Activated naive CD4-positive, alpha-beta T cell treated with anti-CD3 and anti-CD28 coated beads, Interleukin-2, amount 50 U/mL, for 16 hours (primary cell): Measurements from ENCODE around the gene CTNNA3.
"Not testable (repeated sequence)": the region's sequence is repeated elsewhere in the genome, so short reads cannot be mapped to it uniquely, and the experiment has no call there.

Experiments used
- DNase-seq: peaks from one replicate; pipeline ENCODE4 v3.0.0-alpha.2; 2020

The CTNNA3 gene

DNA sequence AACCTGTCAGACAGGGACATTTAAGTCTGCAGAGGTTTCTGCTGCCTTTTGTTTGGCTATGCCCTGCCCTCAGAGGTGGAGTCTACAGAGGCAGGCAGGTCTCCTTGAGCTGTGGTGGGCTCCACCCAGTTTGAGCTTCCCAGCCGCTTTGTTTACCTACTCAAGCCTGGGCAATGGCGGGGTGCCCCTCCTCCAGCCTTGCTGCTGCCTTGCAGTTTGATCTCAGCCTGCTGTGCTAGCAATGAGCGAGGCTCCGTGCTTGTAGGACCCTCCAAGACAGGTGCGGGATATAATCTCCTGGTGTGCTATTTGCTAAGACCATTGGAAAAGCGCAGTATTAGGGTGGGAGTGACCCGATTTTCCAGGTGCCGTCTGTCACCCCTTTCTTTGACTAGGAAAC, 1360.2 kb downstream of the CTNNA3 start:
- DNase-seq, result not testable (repeated sequence)

DNA sequence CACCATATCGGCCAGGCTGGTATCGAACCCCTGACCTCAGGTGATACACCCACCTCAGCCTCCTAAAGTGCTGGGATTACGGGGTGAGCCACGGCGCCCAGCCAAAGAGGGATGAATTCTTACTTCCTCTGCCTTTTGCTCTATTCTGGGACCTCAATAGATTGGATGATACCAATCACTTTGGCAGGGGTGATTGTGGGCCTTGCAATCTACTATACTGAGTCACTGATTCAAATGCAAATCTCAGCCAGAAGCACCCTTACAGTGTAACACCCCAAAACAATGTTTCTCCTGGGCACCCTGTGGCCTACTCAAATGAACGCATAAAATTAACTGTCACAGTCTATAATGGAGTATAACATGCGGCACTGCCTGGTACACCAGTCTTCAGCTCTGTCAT, 1366.8 kb downstream of the CTNNA3 start:
- DNase-seq, result no peak

DNA sequence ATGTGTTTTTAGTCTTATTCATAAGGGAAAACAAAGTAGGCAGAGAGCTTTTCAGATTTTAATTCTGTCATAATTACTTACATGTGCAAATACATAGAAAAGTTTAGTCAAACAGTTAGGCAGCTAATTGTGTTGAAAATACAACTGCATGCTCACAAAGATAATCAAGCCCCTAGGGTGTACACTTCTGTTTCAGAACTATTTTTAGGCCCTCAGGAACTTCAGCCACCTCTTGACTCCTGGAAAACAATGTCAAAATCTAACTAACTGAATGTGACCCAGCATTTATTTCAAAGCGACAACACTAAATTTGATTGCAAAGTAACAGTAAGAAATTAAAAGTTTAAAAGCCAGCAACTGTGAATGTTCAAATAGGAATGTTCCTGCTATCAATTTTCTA, 1369.1 kb downstream of the CTNNA3 start:
- no peak for DNase-seq

- DNase-seq, result no peak
Observed at GRCh38 chr10:66322777-66323176, 1373.2 kb downstream of the CTNNA3 start.

- no peak for DNase-seq
Observed at GRCh38 chr10:66321723-66322665, 1374.0 kb downstream of the CTNNA3 start.

DNA sequence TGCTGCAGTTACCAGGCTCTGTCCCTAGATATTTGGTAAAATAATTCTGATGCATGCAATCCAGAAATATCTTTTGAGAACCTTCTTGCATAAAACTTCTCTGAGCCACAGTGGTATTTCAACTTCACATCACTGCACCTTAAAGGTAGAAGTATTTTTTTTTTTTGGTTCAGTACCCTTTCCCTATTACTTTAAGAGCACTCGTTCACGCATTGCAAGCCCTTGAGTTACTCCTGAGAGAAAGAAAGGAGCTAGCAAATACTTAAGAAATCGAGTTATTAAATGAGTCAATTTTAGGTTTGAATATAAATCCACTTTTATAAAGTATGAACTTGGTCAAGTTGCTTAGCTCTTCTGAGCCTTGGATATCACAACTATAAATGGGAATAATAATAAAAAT, 1377.2 kb downstream of the CTNNA3 start:
- DNase-seq, result no peak

GRCh38 chr10:66307826-66308225, 1388.2 kb downstream of the CTNNA3 start:
- no peak for DNase-seq

- DNase-seq, result no peak
Observed at GRCh38 chr10:66301078-66301477, 1394.9 kb downstream of the CTNNA3 start.

GRCh38 chr10:66295602-66296001, 1400.4 kb downstream of the CTNNA3 start:
- DNase-seq, result no peak

GRCh38 chr10:66294538-66294937, 1401.5 kb downstream of the CTNNA3 start:
- no peak for DNase-seq

- no peak for DNase-seq
Observed at GRCh38 chr10:66292922-66293321, 1403.1 kb downstream of the CTNNA3 start.

DNA sequence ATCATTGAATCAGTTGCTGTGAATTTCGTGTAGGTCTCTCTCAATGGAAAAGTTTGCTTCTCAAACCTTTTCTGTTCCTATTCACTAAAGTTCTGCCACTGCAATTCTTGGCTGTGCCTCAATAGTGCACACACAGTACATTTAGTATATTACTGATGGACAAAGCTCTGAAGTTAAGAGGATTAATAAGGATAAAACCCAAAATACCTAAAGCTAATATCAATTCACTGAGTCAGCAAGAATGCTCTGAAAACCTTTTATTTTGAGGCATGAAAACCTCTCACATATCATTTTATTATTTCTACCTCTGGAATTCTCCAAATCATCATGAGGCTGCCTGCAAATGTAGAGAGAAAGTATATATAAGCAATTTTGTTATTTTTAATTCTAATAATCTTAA, 1403.5 kb downstream of the CTNNA3 start:
- DNase-seq, result no peak

DNA sequence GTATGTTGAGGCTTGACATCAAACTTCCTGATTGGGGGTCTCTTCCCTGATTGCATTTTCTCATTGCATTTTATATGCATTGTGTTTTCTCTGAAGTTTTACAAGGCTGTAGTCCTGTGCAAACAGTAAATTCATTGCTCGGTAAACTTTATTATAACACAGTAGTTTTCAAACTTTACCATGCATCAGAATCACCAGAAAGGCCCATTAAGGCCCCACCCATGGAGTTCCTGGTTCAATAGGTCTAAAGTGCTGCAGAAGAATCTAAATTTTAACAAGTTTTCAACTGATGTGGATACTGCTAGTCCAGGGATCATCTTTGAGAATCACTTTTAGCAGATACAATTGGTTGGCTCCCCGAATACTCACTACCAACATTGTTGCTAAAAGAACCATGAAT, 1404.9 kb downstream of the CTNNA3 start:
- no peak for DNase-seq

DNA sequence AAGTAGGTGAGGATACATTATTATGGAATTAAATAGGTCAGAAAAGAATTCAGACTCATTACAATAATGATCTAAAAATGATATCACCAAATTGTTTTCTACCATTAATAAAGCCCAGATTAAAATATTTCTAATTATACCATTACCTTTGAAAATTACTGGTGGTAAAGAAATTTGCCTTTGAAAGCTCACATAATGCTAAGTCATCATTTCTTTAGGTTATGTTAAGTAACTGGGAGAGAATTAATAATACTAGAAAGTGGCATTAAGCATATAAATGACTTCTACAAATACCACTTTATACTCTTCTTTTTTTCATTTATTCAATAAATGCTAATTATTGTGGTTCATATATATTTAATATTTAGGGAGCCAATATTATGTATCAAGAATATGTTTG, 1411.4 kb downstream of the CTNNA3 start:
- no peak for DNase-seq

DNA sequence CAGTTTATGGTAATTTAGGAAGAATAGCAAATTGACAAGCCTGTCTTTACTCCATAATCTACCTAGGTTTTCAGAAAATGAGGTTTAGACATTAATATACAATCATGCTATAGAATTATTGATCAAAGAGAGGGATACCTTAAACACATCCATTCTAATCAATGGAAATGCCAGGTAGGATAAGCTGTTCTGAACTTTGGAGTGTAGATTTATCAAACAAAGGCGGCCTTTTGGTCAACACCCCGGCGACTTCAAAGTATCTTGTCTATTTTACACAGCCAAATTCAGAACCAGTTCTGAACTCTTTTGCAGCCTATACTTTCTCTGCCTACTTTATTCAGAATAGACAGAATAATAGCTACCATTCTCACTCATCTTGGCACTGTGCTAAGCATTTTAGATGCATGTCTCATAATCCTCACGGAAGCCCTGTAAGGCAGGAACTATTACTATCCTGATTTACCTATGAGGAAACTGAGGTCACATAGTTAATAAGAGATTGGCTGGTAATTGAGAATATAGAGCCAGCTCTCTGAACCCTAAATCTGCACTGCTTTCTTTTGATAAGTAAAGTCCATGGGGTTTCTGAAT, 1412.0 kb downstream of the CTNNA3 start:
- DNase-seq, result no peak

DNA sequence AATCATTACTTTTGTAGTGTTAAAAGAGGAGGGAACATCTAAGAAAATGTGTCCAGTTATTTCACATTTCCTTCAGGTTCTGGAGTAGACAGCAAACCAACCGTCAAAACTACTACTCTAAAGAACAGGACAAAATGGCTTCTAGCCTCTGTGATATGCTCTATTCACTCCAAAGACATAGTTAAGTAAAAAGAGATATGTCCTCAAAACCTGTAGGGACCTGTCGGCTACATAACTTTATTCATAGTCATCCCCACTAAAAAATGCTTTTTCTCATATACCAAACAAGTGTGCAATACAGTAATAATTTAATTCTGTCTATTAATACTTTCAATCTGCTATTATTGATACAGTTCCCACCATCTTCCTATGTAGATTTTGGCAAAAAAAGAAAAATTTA, 1412.9 kb downstream of the CTNNA3 start:
- DNase-seq, result no peak

DNA sequence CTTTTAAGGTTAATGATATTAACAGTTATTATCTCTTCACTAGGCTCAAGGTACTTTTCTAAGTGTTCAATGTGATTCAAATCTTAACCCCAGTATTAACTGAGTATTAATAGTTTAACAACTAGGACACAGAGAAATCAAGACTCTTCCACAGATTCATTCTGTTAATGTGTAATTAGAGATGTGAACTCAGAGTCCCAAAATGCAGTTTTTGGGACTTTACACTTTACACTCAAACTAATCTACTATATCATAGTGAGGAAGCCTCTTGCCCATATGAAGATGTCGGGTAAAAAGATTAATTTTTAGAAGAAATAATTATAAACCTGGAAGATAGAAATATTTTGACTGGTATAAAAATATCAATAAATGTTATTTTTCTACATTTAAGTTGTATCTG, 1414.7 kb downstream of the CTNNA3 start:
- no peak for DNase-seq

DNA sequence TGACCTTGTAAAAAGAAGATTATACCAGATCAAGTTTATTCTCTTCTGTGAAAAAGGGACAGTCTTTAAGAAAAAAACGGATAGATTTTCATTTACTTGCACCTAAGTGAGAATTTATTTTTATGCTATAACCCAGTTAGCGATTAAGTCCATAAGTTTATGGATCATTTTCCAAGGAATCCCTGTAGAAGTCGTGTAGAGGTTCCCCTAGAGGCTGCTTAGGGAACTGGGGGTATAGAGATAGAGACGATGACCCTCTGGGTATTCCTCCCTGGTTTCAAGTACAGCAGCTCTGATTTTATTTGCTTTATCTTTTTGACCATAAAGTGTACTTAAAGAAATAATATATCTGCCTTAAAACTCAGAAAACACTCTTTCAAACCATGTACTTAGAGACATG, 1418.5 kb downstream of the CTNNA3 start:
- DNase-seq, result no peak

- DNase-seq, result no peak
Observed at GRCh38 chr10:66273966-66274519, 1422.0 kb downstream of the CTNNA3 start.

DNA sequence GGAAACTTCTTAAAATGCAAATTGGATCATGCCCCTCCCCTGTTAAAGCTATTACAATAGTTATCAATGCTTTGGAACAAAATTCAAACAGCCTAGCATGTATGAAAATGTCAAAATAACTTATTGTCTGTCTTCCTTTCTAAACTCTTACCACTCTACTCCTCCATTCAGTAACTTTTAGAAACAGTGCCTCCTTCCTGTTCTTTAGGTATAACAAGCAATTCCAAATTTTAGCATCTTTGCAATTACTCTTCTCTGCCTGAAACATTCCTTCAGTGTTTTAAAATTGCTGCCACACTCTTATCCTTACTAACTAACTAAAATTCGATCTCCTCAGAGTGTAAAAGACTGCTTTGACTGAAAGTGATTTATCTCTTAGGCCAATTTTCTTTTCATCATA, 1430.6 kb downstream of the CTNNA3 start:
- no peak for DNase-seq

- no peak for DNase-seq
Observed at GRCh38 chr10:66259836-66260235, 1436.2 kb downstream of the CTNNA3 start.

DNA sequence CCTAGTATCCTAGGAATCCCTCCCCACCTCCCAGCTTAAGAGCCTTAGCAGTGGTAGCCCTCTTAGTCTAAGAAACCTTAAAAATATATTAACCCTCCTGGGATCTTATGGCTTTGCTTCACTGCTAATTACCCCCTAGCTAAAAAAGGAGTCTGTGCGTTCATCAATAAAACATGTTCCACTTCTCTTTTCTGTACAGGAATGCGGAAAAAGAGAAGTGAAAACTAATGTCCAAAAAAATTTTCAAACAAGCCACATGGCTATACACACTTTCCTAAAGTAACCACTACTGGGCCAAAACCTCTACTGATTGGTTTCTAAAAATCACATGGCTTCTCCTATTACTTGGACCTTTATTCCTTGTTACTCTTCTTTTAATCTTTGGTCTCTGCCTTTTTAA, 1437.3 kb downstream of the CTNNA3 start:
- DNase-seq, result no peak

- no peak for DNase-seq
Observed at GRCh38 chr10:66257801-66258200, 1438.2 kb downstream of the CTNNA3 start.

DNA sequence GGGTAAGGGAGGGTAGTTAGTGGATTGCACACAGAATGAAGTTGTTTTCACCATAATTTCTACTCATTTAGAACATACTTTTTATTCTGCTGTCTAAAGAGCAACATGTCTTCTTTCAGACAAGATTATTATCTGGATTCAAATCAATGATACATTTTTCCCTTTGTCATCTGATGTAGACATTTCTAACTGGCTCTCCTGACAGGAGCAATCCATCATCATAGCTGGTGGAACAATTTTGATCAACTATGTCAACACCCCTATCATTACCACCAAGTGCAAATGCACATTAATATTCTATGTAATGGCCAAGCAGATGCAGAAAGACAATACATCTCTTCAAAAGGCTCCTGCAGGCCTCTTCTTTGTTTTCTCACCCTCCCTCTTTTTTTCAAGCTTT, 1443.0 kb downstream of the CTNNA3 start:
- DNase-seq, result no peak
